GM23338 (cell line): ENCODE measurements around the gene NPAS3. TPM values are rescaled to one million over a fixed set of nuclear protein-coding genes. Genes with fewer than 3 reads are reported as not detected.

Source experiments
- ATAC-seq: fragments of 200-7000 bp; cut with Tn5 transposase; 3 replicates; pipeline ENCODE4 v1.9.1; 2020
- DNase-seq: peaks from one replicate; pipeline ENCODE4 v3.0.0-alpha.2; 2015; ENCODE audit warnings: low spot score
- H2AFZ ChIP-seq: fragments of 200-600 bp; sonication (generic); 2 replicates; pipeline ENCODE4 v1.8.0; 2016; ENCODE audit warnings: antibody characterized with exemption, mild to moderate bottlenecking, moderate library complexity
- H3F3A ChIP-seq: fragments of 200-600 bp; sonication (generic); replicated peaks from 2 replicates; pipeline ENCODE4 v1.8.0; 2017; ENCODE audit warnings: antibody characterized with exemption, mixed run types, low read depth
- H3K27ac ChIP-seq: fragments of 200-600 bp; sonication (generic); 2 replicates; pipeline ENCODE4 v1.6.1; 2016; ENCODE audit warnings: low read depth
- H3K27me3 ChIP-seq: fragments of 200-600 bp; sonication (generic); 2 replicates; pipeline ENCODE4 v1.8.0; 2016; ENCODE audit warnings: mild to moderate bottlenecking, mixed run types, moderate library complexity; ENCODE audit not compliant: insufficient read depth
- H3K36me3 ChIP-seq: fragments of 200-600 bp; sonication (generic); 2 replicates; pipeline ENCODE4 v1.8.0; 2016; ENCODE audit warnings: mild to moderate bottlenecking; ENCODE audit not compliant: insufficient read depth
- H3K4me1 ChIP-seq: fragments of 200-600 bp; sonication (generic); 2 replicates; pipeline ENCODE4 v1.8.0; 2016; ENCODE audit warnings: mild to moderate bottlenecking, moderate library complexity; ENCODE audit not compliant: insufficient read depth
- H3K4me2 ChIP-seq: fragments of 200-600 bp; sonication (generic); 2 replicates; pipeline ENCODE4 v1.7.1; 2017; ENCODE audit warnings: mixed run types
- H3K4me3 ChIP-seq: fragments of 200-600 bp; sonication (generic); 2 replicates; pipeline ENCODE4 v1.6.1; 2016; ENCODE audit warnings: mixed run types
- H3K79me2 ChIP-seq: fragments of 200-600 bp; sonication (generic); replicated peaks from 2 replicates; pipeline ENCODE4 v1.8.0; 2017; ENCODE audit warnings: mild to moderate bottlenecking; ENCODE audit not compliant: insufficient read depth
- H3K9me2 ChIP-seq: fragments of 200-600 bp; sonication (generic); 2 replicates; pipeline ENCODE4 v1.8.0; 2017; ENCODE audit not compliant: insufficient read depth
- H4K20me1 ChIP-seq: fragments of 200-600 bp; sonication (generic); replicated peaks from 2 replicates; pipeline ENCODE4 v1.8.0; 2017; ENCODE audit warnings: mild to moderate bottlenecking; ENCODE audit not compliant: insufficient read depth
- H3K27ac Mint-ChIP-seq: 2 replicates; pipeline ENCODE4 v1.8.0; 2020; ENCODE audit warnings: inconsistent platforms, mild to moderate bottlenecking, moderate library complexity, mixed read lengths
- H3K27me3 Mint-ChIP-seq: 3 replicates; pipeline ENCODE4 v1.8.0; 2022; ENCODE audit warnings: low read depth, mild to moderate bottlenecking, moderate library complexity, mixed read lengths, inconsistent platforms; ENCODE audit not compliant: insufficient read depth, poor library complexity
- H3K36me3 Mint-ChIP-seq: 3 replicates; pipeline ENCODE4 v1.8.0; 2021; ENCODE audit warnings: low read depth, mild to moderate bottlenecking, inconsistent platforms, moderate library complexity, mixed read lengths
- H3K4me1 Mint-ChIP-seq: 3 replicates; pipeline ENCODE4 v1.8.0; 2020; ENCODE audit warnings: mild to moderate bottlenecking, inconsistent platforms, mixed read lengths
- H3K4me3 Mint-ChIP-seq: 3 replicates; pipeline ENCODE4 v1.8.0; 2021; ENCODE audit warnings: moderate library complexity, mild to moderate bottlenecking, inconsistent platforms, mixed read lengths
- H3K9me3 Mint-ChIP-seq: 3 replicates; pipeline ENCODE4 v1.8.0; 2020; ENCODE audit warnings: moderate library complexity, mild to moderate bottlenecking, inconsistent platforms, mixed read lengths
- CREB1 ChIP-seq: fragments of 250-450 bp; sonication (Bioruptor Pico); IDR thresholded peaks from 2 replicates; pipeline ENCODE4 v1.5.0; 2020; ENCODE audit warnings: low read depth, mild to moderate bottlenecking, moderate library complexity
- CTCF ChIP-seq, 2 experiments: fragments of 200-600 bp in 1 of 2; sonication (generic) in 1 of 2; conservative IDR thresholded peaks; 2 replicates each; pipeline versions ENCODE4 v1.5.1 to v1.6.1; 2016 to 2017; ENCODE audit warnings: antibody characterized with exemption in 2 of 2, low read depth in 2 of 2, mild to moderate bottlenecking in 2 of 2, moderate library complexity in 1 of 2
- ETS1 ChIP-seq: IDR thresholded peaks from 2 replicates; pipeline ENCODE4 v1.6.1; 2016; ENCODE audit warnings: antibody characterized with exemption
- EZH2 ChIP-seq: fragments of 200-600 bp; sonication (generic); IDR thresholded peaks from one replicate; pipeline ENCODE4 v1.8.0; 2017; ENCODE audit warnings: antibody characterized with exemption, mild to moderate bottlenecking, low read depth; ENCODE audit not compliant: unreplicated experiment
- EZH2phosphoT487 ChIP-seq: fragments of 200-600 bp; sonication (generic); IDR thresholded peaks from one replicate; pipeline ENCODE4 v1.8.1; 2018; ENCODE audit warnings: antibody characterized with exemption; ENCODE audit not compliant: unreplicated experiment
- JUNB ChIP-seq: IDR thresholded peaks from one replicate; pipeline ENCODE4 v1.6.1; 2016; ENCODE audit warnings: antibody characterized with exemption; ENCODE audit not compliant: unreplicated experiment
- ZNF462 ChIP-seq: fragments of 250-450 bp; sonication (Bioruptor Pico); IDR thresholded peaks from 2 replicates; pipeline ENCODE4 v1.5.0; 2020; ENCODE audit warnings: mild to moderate bottlenecking, moderate library complexity
- polyA plus RNA-seq: library from polyadenylated mRNA; unstranded; fragments of >200 nt; fragmentation: Nextera tagmentation; extraction: Ambion mirVana; gene quantifications from 2 replicates; pipeline ENCODE4 v1.2.1, GENCODE V29; 2016
- total RNA-seq: library from RNA; depleted of rRNA; stranded (reverse); fragments of >200 nt; shearing (Covaris generic); gene quantifications from 2 replicates; pipeline ENCODE4 v1.2.3, GENCODE V29; 2014

NPAS3 gene
- total and polyA plus RNA-seq, 2 experiments from 2014 or later, result 0.17 to 0.19 TPM

GRCh38 chr14:33782923-33783322 is 844.2 kb downstream of the NPAS3 start:
- H3K27ac Mint-ChIP-seq, result no peak overlapping the region
- H3K9me2 ChIP-seq, result no peaks in the 10 kb centered on the region; the same call in 1 of the 2 replicates
- H3K36me3 Mint-ChIP-seq, result no peaks in the 10 kb centered on the region
- no peak overlapping the region for H3K27ac ChIP-seq
- H3K4me2 ChIP-seq, result no peak overlapping the region
- H3K4me1 ChIP-seq, result peaks cover 8% of the 10 kb centered on the region
- no peak for TF ChIP-seq CREB1 (CRISPR knock-in tag)
- no peak for TF ChIP-seq EZH2phosphoT487
- H3K4me1 Mint-ChIP-seq, result peaks cover 8% of the 10 kb centered on the region; the same call in 2 of the 3 replicates
- no peak overlapping the region for H2AFZ ChIP-seq
- no peaks in the 10 kb centered on the region for H3K79me2 ChIP-seq
- DNase-seq (no peak), ATAC-seq (no peak)
- H3K27me3 Mint-ChIP-seq, result no peaks in the 10 kb centered on the region
- no peaks in the 10 kb centered on the region for H3K9me3 Mint-ChIP-seq
- no peaks in the 10 kb centered on the region for H3F3A ChIP-seq
- no peaks in the 10 kb centered on the region for H3K27me3 ChIP-seq
- no peak overlapping the region for H3K4me3 ChIP-seq
- no peaks in the 10 kb centered on the region for H4K20me1 ChIP-seq
- no peaks in the 10 kb centered on the region for H3K36me3 ChIP-seq
- H3K4me3 Mint-ChIP-seq, result no peak overlapping the region

- no peaks in the 10 kb centered on the region for H3K27me3 ChIP-seq
- Mint-ChIP-seq H3K27ac (no peak overlapping the region), H3K4me3 (no peak overlapping the region), H3K36me3 (no peaks in the 10 kb centered on the region), H3K9me3 (no peaks in the 10 kb centered on the region), H3K4me1 (peaks cover 15% of the 10 kb centered on the region), H3K27me3 (no peaks in the 10 kb centered on the region)
- H4K20me1 ChIP-seq, result no peaks in the 10 kb centered on the region
- ATAC-seq (no peak), DNase-seq (no peak)
- H2AFZ ChIP-seq, result no peak overlapping the region
- H3K9me2 ChIP-seq, result no peaks in the 10 kb centered on the region
- H3K27ac ChIP-seq, result no peak overlapping the region
- no peaks in the 10 kb centered on the region for H3K79me2 ChIP-seq
- H3K4me1 ChIP-seq, result peaks cover 10% of the 10 kb centered on the region
- H3K4me2 ChIP-seq, result no peak overlapping the region
- no peak for TF ChIP-seq ZNF462 (CRISPR knock-in tag)
- TF ChIP-seq JUNB, result no peak
- TF ChIP-seq CTCF (conservative IDR thresholded peaks at IDR 0.05; ENCODE audit: low read depth in 2 of 2), result no peak
- no peak for TF ChIP-seq CREB1 (CRISPR knock-in tag)
- no peak for TF ChIP-seq EZH2phosphoT487
- no peak for TF ChIP-seq EZH2
- no peak for TF ChIP-seq ETS1
- H3K36me3 ChIP-seq, result no peaks in the 10 kb centered on the region
- H3K4me3 ChIP-seq, result no peak overlapping the region
- no peaks in the 10 kb centered on the region for H3F3A ChIP-seq
Measured at GRCh38 chr14:33786091-33786825, 847.6 kb downstream of the NPAS3 start.
